ENCODE results near the gene HSD17B3. TPM values are rescaled to one million over a fixed set of nuclear protein-coding genes. Genes with fewer than 3 reads are reported as not detected.
A peak's percentile ranks its signal among the peaks of the same experiment; 100 is the strongest.

Gene HSD17B3
- total RNA-seq: 1 to 10 TPM in 1 of 4 donors, under 1 TPM in 1, not detected in 2; 0.66 to 1.4 TPM
- polyA plus RNA-seq: 1 to 10 TPM in 1 of 3 donors, not detected in 2; 1.0 TPM

GRCh38 chr9:96302021-96302420 is at the start of gene HSD17B3:
Gene HSD17B3 (minus strand): TSS chr9:96302176. CDS start chr9:96302104, 72 bp downstream.
- intact Hi-C loops (cut with DNase I): no loop called here
- 90 to 91% methylated on average over 6 of the region's 6 CpGs for WGBS, 2 donors
- TF ChIP-seq CTCF (IDR thresholded peaks at IDR 0.05) (no peak), POLR2AphosphoS5 (IDR thresholded peaks at IDR 0.05) (peak in 1 of 4 donors; percentile 58)

GRCh38 chr9:96350866-96351265 is 48.9 kb upstream of the HSD17B3 start:
- H3K27me3 ChIP-seq: no peaks in the 10 kb centered on the region
- TF ChIP-seq POLR2AphosphoS5 (IDR thresholded peaks at IDR 0.05): no peak
- TF ChIP-seq EP300 (IDR thresholded peaks at IDR 0.05): no peak
- no peak for TF ChIP-seq CTCF (IDR thresholded peaks at IDR 0.05)
- no peak for TF ChIP-seq POLR2A (IDR thresholded peaks at IDR 0.05)
- intact Hi-C loops (cut with DNase I): no loop called here
- H3K36me3 ChIP-seq: peaks cover 0 to 32% (median 5%) of the 10 kb centered on the region in 4 donors
- H3K27ac ChIP-seq: no peak overlapping the region
- no peaks in the 10 kb centered on the region for H3K9me3 ChIP-seq
- 26 to 66% methylated on average over 1 of the region's 1 CpG for WGBS, 2 donors
- H3K4me1 ChIP-seq: peaks cover 0 to 4% (median 0%) of the 10 kb centered on the region in 4 donors
- H3K4me3 ChIP-seq: no peak overlapping the region
- no peak for DNase-seq

More at GRCh38 chr9:96302021-96302420, at the start of gene HSD17B3:
- no peaks in the 10 kb centered on the region for H3K36me3 ChIP-seq
- no peaks in the 10 kb centered on the region for H3K4me1 ChIP-seq
- peak within 1 kb of the TSS in 2 of 4 donors; percentile 10 to 22 for H3K27ac ChIP-seq
- H3K4me3 ChIP-seq: no peak within 1 kb of the TSS
- DNase-seq: no peak
- H3K27me3 ChIP-seq: no peaks in the 10 kb centered on the region
- H3K9me3 ChIP-seq: no peaks in the 10 kb centered on the region

- H3K9me3 ChIP-seq: no peaks in the 10 kb centered on the region
- intact Hi-C loops (cut with DNase I): loop anchor here (5.0 kb wide), 1 partner anchor 309 kb away; the partner anchor contains the start of gene PRXL2C
- no peak overlapping the region for H3K27ac ChIP-seq
- no peak for TF ChIP-seq POLR2AphosphoS5 (IDR thresholded peaks at IDR 0.05)
- TF ChIP-seq POLR2A (IDR thresholded peaks at IDR 0.05): no peak
- TF ChIP-seq EP300 (IDR thresholded peaks at IDR 0.05): no peak
- TF ChIP-seq CTCF (IDR thresholded peaks at IDR 0.05): no peak
- no peak overlapping the region for H3K4me3 ChIP-seq
- WGBS, 2 donors: 96 to 97% methylated on average over 5 of the region's 5 CpGs
- H3K27me3 ChIP-seq: no peaks in the 10 kb centered on the region
- H3K36me3 ChIP-seq: peaks cover 0 to 26% (median 5%) of the 10 kb centered on the region in 4 donors
- no peak for DNase-seq
- H3K4me1 ChIP-seq: peaks cover 0 to 18% (median 16%) of the 10 kb centered on the region in 4 donors
These were observed 46.3 kb upstream of the HSD17B3 start for GRCh38 chr9:96348261-96348660.

- intact Hi-C loops (cut with DNase I): loop anchor here (5.0 kb wide), 1 partner anchor 312 kb away; the partner anchor contains the start of gene PRXL2C
- WGBS, 2 donors: 92 to 97% methylated on average over 9 of the region's 9 CpGs
These were observed 43.6 kb upstream of the HSD17B3 start for GRCh38 chr9:96345551-96345950.

More at GRCh38 chr9:96345551-96345950, 43.6 kb upstream of the HSD17B3 start:
- Histone ChIP-seq H3K4me1 (peaks cover 0 to 26% (median 21%) of the 10 kb centered on the region in 4 donors), H3K9me3 (no peaks in the 10 kb centered on the region), H3K27ac (peak overlapping the region; percentile 50 to 70 (median 58)), H3K36me3 (peaks cover 0 to 13% (median 5%) of the 10 kb centered on the region in 4 donors), H3K4me3 (no peak overlapping the region), H3K27me3 (no peaks in the 10 kb centered on the region)
- no peak for TF ChIP-seq POLR2A (IDR thresholded peaks at IDR 0.05)
- no peak for TF ChIP-seq EP300 (IDR thresholded peaks at IDR 0.05)
- TF ChIP-seq POLR2AphosphoS5 (IDR thresholded peaks at IDR 0.05): no peak
- no peak for TF ChIP-seq CTCF (IDR thresholded peaks at IDR 0.05)
- no peak for DNase-seq

Measured in sigmoid colon (tissue), 7 donors.